Mesothelial cell of epicardium (in vitro differentiated cells): Measurements from ENCODE around the gene JAKMIP2. TPM values are rescaled to one million over a fixed set of nuclear protein-coding genes. Genes with fewer than 3 reads are reported as not detected.
"Not testable (repeated sequence)": the region's sequence is repeated elsewhere in the genome, so short reads cannot be mapped to it uniquely, and the experiment has no call there.

ENCODE experiments used
- DNase-seq, 2 experiments: peaks; one replicate each; pipeline ENCODE4 v3.0.0; 2021; ENCODE audit warnings: low spot score in 2 of 2; ENCODE audit not compliant: unreplicated experiment in 2 of 2
- H3K27ac Mint-ChIP-seq: 2 replicates; pipeline ENCODE4 v1.8.0; 2021; ENCODE audit warnings: mixed read lengths
- H3K27me3 Mint-ChIP-seq: 2 replicates; pipeline ENCODE4 v1.8.0; 2021; ENCODE audit warnings: low read depth, mixed read lengths
- H3K36me3 Mint-ChIP-seq: 2 replicates; pipeline ENCODE4 v1.8.0; 2021; ENCODE audit warnings: mixed read lengths
- H3K4me1 Mint-ChIP-seq: 2 replicates; pipeline ENCODE4 v1.8.0; 2021; ENCODE audit warnings: mixed read lengths
- H3K4me3 Mint-ChIP-seq: 2 replicates; pipeline ENCODE4 v1.8.0; 2021; ENCODE audit warnings: mild to moderate bottlenecking, moderate library complexity, mixed read lengths
- H3K9me3 Mint-ChIP-seq: 2 replicates; pipeline ENCODE4 v1.8.0; 2021; ENCODE audit warnings: mixed read lengths
- total RNA-seq: library from RNA; stranded (reverse); gene quantifications from 3 replicates; pipeline ENCODE4 v1.2.1, GENCODE V29; 2021
- TF ChIP-seq, protein P1 (sequence below): fragments of 200-600 bp; sonication (generic); IDR thresholded peaks from one replicate; pipeline ENCODE4 v1.5.0; 2021; ENCODE audit warnings: antibody characterized with exemption; ENCODE audit not compliant: unreplicated experiment

JAKMIP2 gene
- total RNA-seq = 5.1 to 5.5 TPM (median 5.4 TPM) in 3 replicates

DNA sequence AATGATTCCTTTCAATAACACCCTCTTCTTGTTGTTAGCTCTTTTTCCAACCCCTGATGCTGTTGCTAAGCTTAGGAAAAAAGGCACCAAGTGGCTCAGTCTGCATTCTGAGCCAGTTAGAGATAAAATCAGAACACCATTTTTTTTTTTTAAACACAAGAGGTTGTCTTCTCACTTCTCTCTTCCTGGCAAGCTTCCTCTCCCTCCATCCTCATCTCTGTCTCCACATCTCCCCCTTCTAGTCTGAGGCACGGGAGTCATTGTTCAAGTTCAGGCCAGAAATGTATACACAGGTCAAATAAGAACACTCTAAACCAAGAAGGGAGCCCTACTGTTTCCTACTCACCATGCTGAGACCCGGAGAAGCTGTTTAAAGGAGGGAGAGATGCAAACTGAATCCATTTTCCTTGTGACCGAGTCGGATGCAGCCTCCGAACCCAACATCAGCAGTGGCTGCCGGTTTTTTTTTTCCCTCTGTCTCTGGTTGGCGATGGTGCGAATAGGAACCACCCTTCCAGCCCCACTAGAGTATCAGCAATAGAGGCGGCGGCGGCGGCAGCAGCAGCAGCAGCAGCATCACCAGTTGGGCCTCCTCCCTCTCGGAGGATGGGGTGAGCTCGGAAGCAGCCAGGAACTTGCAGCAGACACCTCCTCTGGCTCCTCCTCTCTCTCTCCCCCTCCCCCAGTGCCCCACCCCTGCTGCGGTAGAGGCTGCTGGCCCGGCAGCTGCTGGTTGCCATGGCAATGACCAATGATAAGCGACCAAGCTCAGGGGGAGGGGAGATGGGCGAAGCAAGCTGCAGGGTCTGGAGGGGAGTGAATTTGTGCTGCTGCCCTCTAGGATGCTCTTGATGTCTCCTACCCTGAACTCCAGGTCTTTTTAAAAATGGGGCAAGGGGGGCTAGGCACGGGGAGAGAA, at the start of gene JAKMIP2:
TSS of gene JAKMIP2 (minus strand) at position 619 of the 919 bp plus-strand sequence. CDS start 110,922 bp downstream, outside the sequence.
- H3K4me3 Mint-ChIP-seq = peak within 1 kb of the TSS; percentile 66
- no peaks in the 10 kb centered on the region for H3K9me3 Mint-ChIP-seq
- peak within 1 kb of the TSS; percentile 62 for H3K27ac Mint-ChIP-seq
- H3K4me1 Mint-ChIP-seq = peaks cover 17% of the 10 kb centered on the region
- DNase-seq = peak; percentile 76 to 78
- H3K27me3 Mint-ChIP-seq = peaks cover 6% of the 10 kb centered on the region
- TF ChIP-seq, protein P1, sequence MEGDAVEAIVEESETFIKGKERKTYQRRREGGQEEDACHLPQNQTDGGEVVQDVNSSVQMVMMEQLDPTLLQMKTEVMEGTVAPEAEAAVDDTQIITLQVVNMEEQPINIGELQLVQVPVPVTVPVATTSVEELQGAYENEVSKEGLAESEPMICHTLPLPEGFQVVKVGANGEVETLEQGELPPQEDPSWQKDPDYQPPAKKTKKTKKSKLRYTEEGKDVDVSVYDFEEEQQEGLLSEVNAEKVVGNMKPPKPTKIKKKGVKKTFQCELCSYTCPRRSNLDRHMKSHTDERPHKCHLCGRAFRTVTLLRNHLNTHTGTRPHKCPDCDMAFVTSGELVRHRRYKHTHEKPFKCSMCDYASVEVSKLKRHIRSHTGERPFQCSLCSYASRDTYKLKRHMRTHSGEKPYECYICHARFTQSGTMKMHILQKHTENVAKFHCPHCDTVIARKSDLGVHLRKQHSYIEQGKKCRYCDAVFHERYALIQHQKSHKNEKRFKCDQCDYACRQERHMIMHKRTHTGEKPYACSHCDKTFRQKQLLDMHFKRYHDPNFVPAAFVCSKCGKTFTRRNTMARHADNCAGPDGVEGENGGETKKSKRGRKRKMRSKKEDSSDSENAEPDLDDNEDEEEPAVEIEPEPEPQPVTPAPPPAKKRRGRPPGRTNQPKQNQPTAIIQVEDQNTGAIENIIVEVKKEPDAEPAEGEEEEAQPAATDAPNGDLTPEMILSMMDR = no peak
- H3K36me3 Mint-ChIP-seq = no peaks in the 10 kb centered on the region

DNA sequence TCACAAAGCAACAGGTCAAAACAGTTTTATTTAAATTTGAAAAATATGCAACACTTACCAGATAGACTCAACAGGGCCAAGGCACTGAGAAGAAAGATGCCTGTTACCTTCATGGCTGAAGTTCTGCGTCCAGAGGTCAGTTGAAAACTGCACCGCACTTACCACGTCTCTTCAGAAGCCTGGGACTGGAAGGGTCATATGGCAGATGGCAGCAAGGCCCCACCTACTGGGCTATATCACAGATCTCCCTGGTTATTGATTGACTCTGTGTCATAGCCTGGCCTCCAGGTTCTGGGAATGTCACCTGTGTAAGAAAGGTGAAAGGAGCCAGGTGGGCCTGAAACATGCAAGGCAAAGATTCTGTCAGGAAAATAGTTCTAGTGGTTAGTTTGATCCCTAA, 48.9 kb upstream of the JAKMIP2 start, which contains the start of gene SPINK1:
TSS of gene SPINK1 (minus strand) at position 207 of the 400 bp plus-strand sequence. CDS start at position 113, 94 bp downstream.
- Mint-ChIP-seq H3K4me3 (no peak within 1 kb of the TSS), H3K27ac (no peak within 1 kb of the TSS)
- DNase-seq = no peak

DNA sequence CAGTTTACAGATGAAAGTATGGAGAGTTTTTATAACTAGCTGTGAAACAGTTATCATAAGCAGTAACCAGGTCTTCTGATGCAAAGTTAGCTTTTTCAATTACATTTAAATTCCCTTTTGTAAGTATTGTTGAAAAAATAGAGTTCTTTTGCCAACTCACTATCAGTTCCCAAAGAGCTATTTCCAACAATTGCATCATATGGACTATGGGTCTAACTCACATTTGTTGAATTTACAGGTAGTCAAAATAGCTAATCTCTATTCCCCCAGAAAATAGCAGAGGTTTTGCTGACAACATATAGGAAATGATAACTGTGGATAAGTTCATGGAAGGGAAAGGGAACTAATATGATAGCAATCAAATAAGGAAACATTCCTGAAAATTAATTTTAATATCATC, 47.5 kb upstream of the JAKMIP2 start:
- Mint-ChIP-seq H3K36me3 (no peaks in the 10 kb centered on the region), H3K27ac (no peak overlapping the region), H3K4me1 (no peaks in the 10 kb centered on the region), H3K9me3 (no peaks in the 10 kb centered on the region), H3K4me3 (no peak overlapping the region), H3K27me3 (peaks cover 40% of the 10 kb centered on the region)
- no peak for DNase-seq
- TF ChIP-seq, protein P1 = no peak

More for the DNA sequence above, 48.9 kb upstream of the JAKMIP2 start, which contains the start of gene SPINK1:
- Mint-ChIP-seq H3K9me3 (no peaks in the 10 kb centered on the region), H3K4me1 (no peaks in the 10 kb centered on the region), H3K36me3 (no peaks in the 10 kb centered on the region), H3K27me3 (peaks cover 43% of the 10 kb centered on the region)
- TF ChIP-seq, protein P1 = no peak

DNA sequence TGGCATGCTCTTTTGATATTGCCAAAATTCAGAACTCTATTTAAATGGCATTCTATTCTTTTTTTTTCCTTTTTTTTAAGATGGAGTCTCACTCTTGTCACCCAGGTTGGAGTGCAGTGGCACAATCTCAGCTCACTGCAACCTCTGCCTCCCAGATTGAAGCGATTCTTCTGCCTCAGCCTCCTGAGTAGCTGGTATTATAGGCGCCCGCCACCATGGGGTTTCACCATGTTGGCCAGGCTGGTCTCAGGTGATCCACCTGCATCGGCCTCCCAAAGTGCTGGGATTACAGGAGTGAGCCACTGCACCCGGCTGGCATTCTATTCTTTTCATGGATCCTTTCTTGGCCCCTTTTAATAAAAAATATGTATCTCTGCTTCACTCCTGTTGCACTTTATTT, 44.5 kb upstream of the JAKMIP2 start:
- H3K27ac Mint-ChIP-seq, H3K4me1 Mint-ChIP-seq, H3K9me3 Mint-ChIP-seq, H3K36me3 Mint-ChIP-seq, H3K4me3 Mint-ChIP-seq, DNase-seq: not testable (repeated sequence)
- H3K27me3 Mint-ChIP-seq = peaks cover 34% of the 10 kb centered on the region

DNA sequence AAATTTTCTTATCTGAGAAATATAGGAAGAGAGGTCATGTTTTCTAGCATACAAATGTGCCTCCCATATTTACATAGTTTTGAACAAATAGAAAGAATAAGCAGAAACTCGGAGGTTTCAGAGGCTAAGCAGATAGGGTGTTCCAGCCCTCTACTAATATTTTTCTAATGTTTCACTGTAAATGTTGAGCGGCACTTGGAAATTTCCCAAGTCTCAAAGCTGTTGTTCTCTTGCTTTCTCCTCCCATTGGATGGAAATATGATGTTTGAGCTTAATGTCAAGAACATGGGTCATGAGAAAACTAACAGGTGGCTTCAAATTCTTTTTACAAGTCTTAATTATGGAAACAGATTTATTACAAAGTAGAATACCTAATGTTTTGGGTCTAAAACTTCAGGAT, 43.8 kb upstream of the JAKMIP2 start:
- Mint-ChIP-seq H3K9me3 (no peaks in the 10 kb centered on the region), H3K27me3 (peaks cover 28% of the 10 kb centered on the region), H3K27ac (no peak overlapping the region), H3K36me3 (no peaks in the 10 kb centered on the region), H3K4me3 (no peak overlapping the region), H3K4me1 (no peaks in the 10 kb centered on the region)
- TF ChIP-seq, protein P1 = no peak
- DNase-seq = no peak
